ENCODE results near the gene POLR2A.

Gene POLR2A

GRCh38 chr17:7508846-7509245 is 24.7 kb downstream of the POLR2A start:
- no peak for DNase-seq (ENCODE audit: low spot score)

GRCh38 chr17:7509937-7510336 is 25.8 kb downstream of the POLR2A start:
- DNase-seq (ENCODE audit: low spot score) = no peak

GRCh38 chr17:7511108-7511507 is 26.9 kb downstream of the POLR2A start:
- no peak for DNase-seq (ENCODE audit: low spot score)

GRCh38 chr17:7512105-7512504 is 27.9 kb downstream of the POLR2A start:
- no peak for DNase-seq (ENCODE audit: low spot score)

GRCh38 chr17:7512824-7513540 is 28.8 kb downstream of the POLR2A start:
- no peak for DNase-seq (ENCODE audit: low spot score)

- DNase-seq (ENCODE audit: low spot score) = no peak
Measured at GRCh38 chr17:7513850-7514419, 29.8 kb downstream of the POLR2A start.

- no peak for DNase-seq (ENCODE audit: low spot score)
Measured at GRCh38 chr17:7515911-7516610, 31.9 kb downstream of the POLR2A start.

- no peak for DNase-seq (ENCODE audit: low spot score)
Measured at GRCh38 chr17:7523033-7523432, 38.9 kb downstream of the POLR2A start.

- DNase-seq (ENCODE audit: low spot score) = no peak
Measured at GRCh38 chr17:7528842-7529241, 44.7 kb downstream of the POLR2A start.

GRCh38 chr17:7530023-7530900 is 46.1 kb downstream of the POLR2A start:
- no peak for DNase-seq (ENCODE audit: low spot score)

GRCh38 chr17:7538050-7538449 is 53.9 kb downstream of the POLR2A start:
- no peak for DNase-seq (ENCODE audit: low spot score)

GRCh38 chr17:7538891-7539545 is 54.9 kb downstream of the POLR2A start:
- no peak for DNase-seq (ENCODE audit: low spot score)

GRCh38 chr17:7541074-7541621 is 57.0 kb downstream of the POLR2A start:
- no peak for DNase-seq (ENCODE audit: low spot score)

GRCh38 chr17:7544911-7545310 is 60.7 kb downstream of the POLR2A start:
- no peak for DNase-seq (ENCODE audit: low spot score)

- DNase-seq (ENCODE audit: low spot score) = no peak
Measured at GRCh38 chr17:7548585-7549400, 64.6 kb downstream of the POLR2A start, which contains the start of gene TNFSF12. TSS of gene TNFSF12 (plus strand) at chr17:7549058. CDS start at chr17:7549154, 96 bp downstream.
